ENCODE results near the gene ZNF335. TPM values are rescaled to one million over a fixed set of nuclear protein-coding genes. Genes with fewer than 3 reads are reported as not detected.
"Not testable (repeated sequence)": the region's sequence is repeated elsewhere in the genome, so short reads cannot be mapped to it uniquely, and the experiment has no call there.

The ZNF335 gene
- total RNA-seq, 1 donor from 2014 or later: 7.2 TPM

DNA sequence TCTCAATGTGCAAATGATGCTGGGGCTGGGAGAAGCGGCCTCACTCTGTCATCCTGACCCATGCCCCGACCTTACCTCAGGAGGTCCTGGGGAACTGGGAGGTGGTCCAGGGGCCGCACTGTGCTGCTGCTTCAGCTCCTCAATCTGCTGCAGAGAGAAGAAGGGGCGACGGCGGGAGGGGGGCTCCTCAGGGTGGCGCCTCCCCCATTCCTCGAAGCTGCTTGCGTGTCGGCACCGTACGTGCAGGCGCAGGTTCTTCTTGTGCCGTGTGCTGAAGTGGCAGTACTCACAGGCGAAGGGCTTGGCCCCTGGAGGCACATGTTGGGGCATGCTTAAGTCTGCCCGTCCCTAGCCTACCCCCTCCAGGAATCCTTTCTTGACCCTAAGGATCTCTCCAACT, 12.9 kb downstream of the ZNF335 start:
- Histone ChIP-seq H3K27ac (no peak overlapping the region), H2AFZ (replicated peaks) (no peak overlapping the region), H3K4me3 (no peak overlapping the region), H3K9me3 (ENCODE audit: low read depth) (no peaks in the 10 kb centered on the region), H3F3A (ENCODE audit: low read depth) (no peaks in the 10 kb centered on the region), H4K20me1 (ENCODE audit: low read depth) (no peaks in the 10 kb centered on the region), H3K4me1 (no peaks in the 10 kb centered on the region), H3K9ac (no peak overlapping the region), H3K27me3 (no peaks in the 10 kb centered on the region), H3K36me3 (no peaks in the 10 kb centered on the region), H3K4me2 (no peak overlapping the region), H3K79me2 (ENCODE audit: low read depth) (no peaks in the 10 kb centered on the region)
- Mint-ChIP-seq H3K9me3 (no peaks in the 10 kb centered on the region), H3K36me3 (peaks cover 13% of the 10 kb centered on the region), H3K27me3 (ENCODE audit: insufficient read depth, low read depth) (peaks cover 3% of the 10 kb centered on the region), H3K4me1 (no peaks in the 10 kb centered on the region), H3K27ac (no peak overlapping the region), H3K4me3 (no peak overlapping the region)
- TF ChIP-seq EZH2 (IDR thresholded peaks at IDR 0.05) (no peak), EZH2phosphoT487 (IDR thresholded peaks at IDR 0.05) (no peak), CTCF (IDR thresholded peaks at IDR 0.05) (no peak)
- no peak for DNase-seq (ENCODE audit: low spot score)

DNA sequence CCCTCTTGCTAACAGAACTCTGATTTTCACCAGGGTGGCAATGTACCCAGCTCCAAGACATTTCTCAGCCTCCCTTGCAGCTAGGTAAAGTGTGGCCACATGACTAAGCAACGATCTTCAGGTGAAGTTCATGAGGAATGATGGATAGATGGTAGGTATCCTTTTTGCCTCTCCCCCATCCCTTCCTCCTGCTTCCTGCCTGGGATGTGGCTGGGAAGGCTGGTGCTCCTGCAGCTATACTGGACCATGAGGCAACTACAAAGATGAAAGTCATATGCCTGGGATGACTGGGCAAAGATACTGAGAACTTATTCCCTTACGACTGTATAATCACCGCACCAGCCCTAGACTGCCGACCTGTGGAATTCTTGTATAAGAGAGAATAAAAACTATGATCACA, 13.4 kb downstream of the ZNF335 start:
- Histone ChIP-seq H3K27me3 (no peaks in the 10 kb centered on the region), H4K20me1 (ENCODE audit: low read depth) (no peaks in the 10 kb centered on the region), H3K4me2 (no peak overlapping the region), H3K9ac (no peak overlapping the region), H3K27ac (no peak overlapping the region), H3K36me3 (no peaks in the 10 kb centered on the region), H3F3A (ENCODE audit: low read depth) (no peaks in the 10 kb centered on the region), H3K79me2 (ENCODE audit: low read depth) (no peaks in the 10 kb centered on the region), H3K4me3 (no peak overlapping the region), H3K9me3 (ENCODE audit: low read depth) (no peaks in the 10 kb centered on the region), H3K4me1 (no peaks in the 10 kb centered on the region), H2AFZ (replicated peaks) (no peak overlapping the region)
- Mint-ChIP-seq H3K27ac (no peak overlapping the region), H3K9me3 (no peaks in the 10 kb centered on the region), H3K4me3 (no peak overlapping the region), H3K4me1 (no peaks in the 10 kb centered on the region), H3K27me3 (ENCODE audit: insufficient read depth, low read depth) (peaks cover 3% of the 10 kb centered on the region), H3K36me3 (peaks cover 13% of the 10 kb centered on the region)
- DNase-seq (ENCODE audit: low spot score): no peak
- TF ChIP-seq CTCF (IDR thresholded peaks at IDR 0.05): no peak
- TF ChIP-seq EZH2phosphoT487 (IDR thresholded peaks at IDR 0.05): no peak
- TF ChIP-seq EZH2 (IDR thresholded peaks at IDR 0.05): no peak

GRCh38 chr20:45957021-45957941, 14.7 kb downstream of the ZNF335 start:
- no peak overlapping the region for H3K4me3 ChIP-seq
- TF ChIP-seq EZH2phosphoT487 (IDR thresholded peaks at IDR 0.05) (no peak), CTCF (IDR thresholded peaks at IDR 0.05) (no peak), EZH2 (IDR thresholded peaks at IDR 0.05) (no peak)
- H3K9ac ChIP-seq: no peak overlapping the region
- H3F3A ChIP-seq (ENCODE audit: low read depth): no peaks in the 10 kb centered on the region
- no peak overlapping the region for H3K4me2 ChIP-seq
- no peak overlapping the region for H3K4me3 Mint-ChIP-seq
- H3K27ac Mint-ChIP-seq: no peak overlapping the region
- H2AFZ ChIP-seq (replicated peaks): no peak overlapping the region
- H3K9me3 ChIP-seq (ENCODE audit: low read depth): no peaks in the 10 kb centered on the region
- no peaks in the 10 kb centered on the region for H3K4me1 Mint-ChIP-seq
- H4K20me1 ChIP-seq (ENCODE audit: low read depth): no peaks in the 10 kb centered on the region
- peaks cover 12% of the 10 kb centered on the region for H3K36me3 Mint-ChIP-seq
- no peaks in the 10 kb centered on the region for H3K9me3 Mint-ChIP-seq
- no peaks in the 10 kb centered on the region for H3K36me3 ChIP-seq
- no peaks in the 10 kb centered on the region for H3K79me2 ChIP-seq (ENCODE audit: low read depth)
- H3K27me3 Mint-ChIP-seq (ENCODE audit: insufficient read depth, low read depth): peaks cover 4% of the 10 kb centered on the region
- H3K27ac ChIP-seq: no peak overlapping the region
- H3K4me1 ChIP-seq: no peaks in the 10 kb centered on the region
- DNase-seq (ENCODE audit: low spot score): no peak
- no peaks in the 10 kb centered on the region for H3K27me3 ChIP-seq

DNA sequence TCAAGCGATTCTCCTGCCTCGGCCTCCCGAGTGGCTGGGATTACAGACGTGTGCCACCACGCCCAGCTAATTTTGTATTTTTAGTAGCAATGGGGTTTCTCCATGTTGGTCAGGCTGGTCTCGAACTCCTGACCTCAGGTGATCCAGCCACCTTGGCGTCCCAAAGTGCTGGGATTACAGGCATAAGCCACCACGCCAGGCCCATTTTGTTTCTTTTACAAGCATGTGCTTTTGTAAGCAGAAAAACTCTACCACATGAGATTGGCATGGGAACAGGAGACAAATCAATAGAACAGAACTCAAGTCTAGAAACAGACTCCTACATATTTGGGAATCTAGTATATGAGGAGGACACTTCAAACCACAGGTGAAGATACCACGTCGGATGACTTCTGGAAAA, 15.7 kb downstream of the ZNF335 start:
- not testable (repeated sequence) for H3K27me3 ChIP-seq; H3K9ac ChIP-seq; H3K79me2 ChIP-seq (ENCODE audit: low read depth); H3K4me3 Mint-ChIP-seq; H3K4me2 ChIP-seq; DNase-seq (ENCODE audit: low spot score); H3K4me1 ChIP-seq; H3F3A ChIP-seq (ENCODE audit: low read depth); H3K27ac ChIP-seq; H3K4me1 Mint-ChIP-seq; H3K9me3 Mint-ChIP-seq; H3K36me3 ChIP-seq; H3K9me3 ChIP-seq (ENCODE audit: low read depth); H3K27ac Mint-ChIP-seq; H2AFZ ChIP-seq (replicated peaks); H3K4me3 ChIP-seq; H3K27me3 Mint-ChIP-seq (ENCODE audit: insufficient read depth, low read depth); H4K20me1 ChIP-seq (ENCODE audit: low read depth)
- H3K36me3 Mint-ChIP-seq: peaks cover 17% of the 10 kb centered on the region
